SHP77 treated with DMSO at 0.1 percent for 48 hours (cell line): ENCODE data around the gene KCNA1.

Source experiments
- DNase-seq: peaks from one replicate; lab custom pipeline; 2025; lab: John Stamatoyannopoulos, UW

The KCNA1 gene

GRCh38 chr12:4911316-4911994, 1.8 kb downstream of the KCNA1 start:
- DNase-seq, result no peak

- DNase-seq, result no peak
Measured at GRCh38 chr12:4914720-4915119, 5.0 kb downstream of the KCNA1 start.

- no peak for DNase-seq
Measured at GRCh38 chr12:4915752-4916151, 6.0 kb downstream of the KCNA1 start.

GRCh38 chr12:4918950-4919660, 9.4 kb downstream of the KCNA1 start:
- no peak for DNase-seq

- DNase-seq, result no peak
Measured at GRCh38 chr12:4932576-4932975, 22.9 kb downstream of the KCNA1 start.

GRCh38 chr12:4933411-4933810, 23.7 kb downstream of the KCNA1 start:
- DNase-seq, result no peak

GRCh38 chr12:4934407-4935035, 24.8 kb downstream of the KCNA1 start:
- no peak for DNase-seq

- no peak for DNase-seq
Measured at GRCh38 chr12:4938900-4939299, 29.2 kb downstream of the KCNA1 start.

GRCh38 chr12:4939418-4940023, 29.8 kb downstream of the KCNA1 start:
- no peak for DNase-seq

- no peak for DNase-seq
Measured at GRCh38 chr12:4943067-4943937, 33.6 kb downstream of the KCNA1 start.

- no peak for DNase-seq
Measured at GRCh38 chr12:4943938-4944284, 34.2 kb downstream of the KCNA1 start.

GRCh38 chr12:4947253-4947652, 37.5 kb downstream of the KCNA1 start:
- no peak for DNase-seq

GRCh38 chr12:4951083-4951482, 41.4 kb downstream of the KCNA1 start:
- DNase-seq, result no peak

- DNase-seq, result no peak
Measured at GRCh38 chr12:4951601-4952000, 41.9 kb downstream of the KCNA1 start.

GRCh38 chr12:4954621-4955354, 45.1 kb downstream of the KCNA1 start:
- DNase-seq, result no peak

- DNase-seq, result no peak
Measured at GRCh38 chr12:4956054-4956453, 46.3 kb downstream of the KCNA1 start.

- no peak for DNase-seq
Measured at GRCh38 chr12:4956968-4957367, 47.3 kb downstream of the KCNA1 start.

GRCh38 chr12:4957761-4958160, 48.1 kb downstream of the KCNA1 start:
- no peak for DNase-seq

- no peak for DNase-seq
Measured at GRCh38 chr12:4958697-4959375, 49.1 kb downstream of the KCNA1 start.

GRCh38 chr12:4959381-4959780, 49.7 kb downstream of the KCNA1 start:
- DNase-seq, result no peak

GRCh38 chr12:4960030-4960429, 50.3 kb downstream of the KCNA1 start:
- no peak for DNase-seq
